ENCODE results near the gene DNAH14. TPM values are rescaled to one million over a fixed set of nuclear protein-coding genes. Genes with fewer than 3 reads are reported as not detected.

DNAH14 gene
- total and polyA plus RNA-seq, 10 of the 15 experiments (the other 5 are each of a cell fraction or from before 2014, with no cell fraction given) = 2.0 to 7.9 (median 4.8) TPM

DNA sequence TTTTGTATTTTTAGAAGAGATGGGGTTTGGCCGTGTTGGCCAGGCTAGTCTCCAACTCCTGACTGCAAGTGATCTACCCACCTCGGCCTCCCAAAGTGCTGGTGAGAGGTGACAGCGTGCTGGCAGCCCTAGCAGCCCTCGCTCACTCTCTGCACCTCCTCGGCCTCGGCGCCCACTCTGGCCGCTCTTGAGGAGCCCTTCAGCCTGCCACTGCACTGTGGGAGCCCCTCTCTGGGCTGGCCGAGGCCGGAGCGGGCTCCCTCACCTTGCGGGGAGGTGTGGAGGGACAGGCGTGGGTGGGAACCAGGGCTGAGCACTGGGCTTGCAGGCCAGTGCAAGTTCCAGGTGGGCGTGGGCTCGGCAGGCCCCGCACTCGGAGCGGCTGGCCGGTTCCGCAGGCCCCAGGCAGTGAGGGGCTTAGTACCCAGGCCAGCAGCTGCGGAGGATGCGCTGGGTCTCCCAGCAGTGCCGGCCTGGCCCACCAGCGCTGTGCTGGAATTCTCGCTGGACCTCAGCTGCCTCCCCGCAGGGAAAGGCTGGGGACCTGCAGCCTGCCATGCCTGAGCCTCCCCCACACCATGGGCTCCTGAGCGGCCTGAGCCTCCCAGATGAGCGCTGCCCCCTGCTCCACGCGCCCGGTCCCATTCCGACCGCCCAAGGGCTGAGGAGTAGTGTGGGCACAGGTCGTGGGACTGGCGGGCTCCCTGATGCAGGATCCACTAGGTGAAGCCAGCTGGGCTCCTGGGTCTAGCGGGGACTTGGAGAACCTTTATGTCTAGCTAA, 501.8 kb downstream of the DNAH14 start:
- WGBS (ENCODE audit: insufficient coverage, insufficient replicate concordance, low lambda C conversion rate, missing lambda C conversion rate) = 90% methylated on average over 36 of the region's 36 CpGs
- ChIA-PET SMC1A (ENCODE audit: uncharacterized antibody, unreplicated experiment) (interaction anchor here (1.8 to 8.1 kb wide), 2 partner anchors 9 to 12 kb away, joined by 6 to 108 read pairs; no protein-coding TSS in a partner anchor), POLR2A (interaction anchor here (0.6 to 1.3 kb wide), 3 partner anchors 9 to 1167 kb away, joined by 3 to 6 read pairs (median 4); no protein-coding TSS in a partner anchor), RAD21 (ENCODE audit: unreplicated experiment) (interaction anchor here (2.0 kb wide), 1 partner anchor 14 kb away, joined by 4 read pairs; no protein-coding TSS in a partner anchor), CTCF (interaction anchor here (6.9 kb wide), 1 partner anchor 10 kb away, joined by 53 read pairs; no protein-coding TSS in a partner anchor)
- Histone ChIP-seq H2AFZ (ENCODE audit: control insufficient read depth, low read depth, low read length) (no peak overlapping the region), H3K9me3 (replicated peaks; ENCODE audit: control insufficient read depth, insufficient read depth, low read length) (no peaks in the 10 kb centered on the region; the same call in 2 of the 3 replicates), H3K36me3 (ENCODE audit: control insufficient read depth in 2 of 2, insufficient read depth in 2 of 2, low read length in 1 of 2) (no peaks in the 10 kb centered on the region), H3K4me1 (ENCODE audit: control insufficient read depth, insufficient read depth, low read length) (peaks cover 10% of the 10 kb centered on the region), H3K4me3 (no peak overlapping the region), H3K27ac (ENCODE audit: control insufficient read depth, insufficient read depth) (no peak overlapping the region), H3K79me2 (ENCODE audit: control insufficient read depth, insufficient read depth, low read length) (peaks cover 16% of the 10 kb centered on the region), H3K9ac (ENCODE audit: control insufficient read depth, insufficient read depth, low read length) (no peak overlapping the region), H4K20me1 (ENCODE audit: control insufficient read depth, insufficient read depth) (no peaks in the 10 kb centered on the region), H3K27me3 (replicated peaks in 1 of 2; ENCODE audit: control insufficient read depth in 2 of 2, insufficient read depth in 2 of 2, low read length in 1 of 2) (no peaks in the 10 kb centered on the region), H3K4me2 (ENCODE audit: control insufficient read depth, insufficient read depth) (no peak overlapping the region)
- in situ Hi-C loops (cut with MboI) (no loop called here), intact Hi-C loops (cut with micrococcal nuclease; ENCODE audit: unreplicated experiment) (no loop called here)
- no TSS peak for BruUV-seq (replicated peaks)
- no peak for FAIRE-seq
- TF ChIP-seq DPF2 (IDR thresholded peaks at IDR 0.05) = no peak
- no peak for ATAC-seq
- no peak for DNase-seq (ENCODE audit: low read depth, low spot score)

GRCh38 chr1:225434046-225434445, 504.6 kb downstream of the DNAH14 start:
- TF ChIP-seq PAX8 (IDR thresholded peaks at IDR 0.05) = no peak
- no peak for TF ChIP-seq EZH2 (IDR thresholded peaks at IDR 0.05; ENCODE audit: borderline replicate concordance, control insufficient read depth, low read depth, low read length)
- no peak for TF ChIP-seq HCFC1 (IDR thresholded peaks at IDR 0.05; ENCODE audit: low read length)
- no peak for TF ChIP-seq LARP7 (IDR thresholded peaks at IDR 0.05)
- no peak for TF ChIP-seq ZNF622 (IDR thresholded peaks at IDR 0.05)
- FAIRE-seq (no peak), ATAC-seq (no peak), DNase-seq (ENCODE audit: low read depth, low spot score) (no peak)
- no peak overlapping the region for H3K4me2 ChIP-seq (ENCODE audit: control insufficient read depth, insufficient read depth)
- H3K9ac ChIP-seq (ENCODE audit: control insufficient read depth, insufficient read depth, low read length) = no peak overlapping the region
- H3K79me2 ChIP-seq (ENCODE audit: control insufficient read depth, insufficient read depth, low read length) = no peaks in the 10 kb centered on the region
- H3K27ac ChIP-seq (ENCODE audit: control insufficient read depth, insufficient read depth) = no peak overlapping the region
- no peak overlapping the region for H2AFZ ChIP-seq (ENCODE audit: control insufficient read depth, low read depth, low read length)
- H3K36me3 ChIP-seq (ENCODE audit: control insufficient read depth in 2 of 2, insufficient read depth in 2 of 2, low read length in 1 of 2) = no peaks in the 10 kb centered on the region
- ChIA-PET CTCF (interaction anchor here (1.3 to 6.9 kb wide), 2 partner anchors 7 to 10 kb away, joined by 4 to 53 read pairs; no protein-coding TSS in a partner anchor), POLR2A (interaction anchor here (1.1 kb wide), 1 partner anchor 15 kb away, joined by 3 read pairs; no protein-coding TSS in a partner anchor), RAD21 (ENCODE audit: unreplicated experiment) (no interaction called here), SMC1A (ENCODE audit: uncharacterized antibody, unreplicated experiment) (interaction anchor here (1.4 kb wide), 1 partner anchor 10 kb away, joined by 3 read pairs; no protein-coding TSS in a partner anchor)
- peaks cover 13% of the 10 kb centered on the region for H3K4me1 ChIP-seq (ENCODE audit: control insufficient read depth, insufficient read depth, low read length)
- in situ Hi-C loops (cut with MboI) = no loop called here
- no peaks in the 10 kb centered on the region; the same call in 2 of the 3 replicates for H3K9me3 ChIP-seq (replicated peaks; ENCODE audit: control insufficient read depth, insufficient read depth, low read length)
- H3K27me3 ChIP-seq (replicated peaks in 1 of 2; ENCODE audit: control insufficient read depth in 2 of 2, insufficient read depth in 2 of 2, low read length in 1 of 2) = no peaks in the 10 kb centered on the region
- H4K20me1 ChIP-seq (ENCODE audit: control insufficient read depth, insufficient read depth) = no peaks in the 10 kb centered on the region
- H3K4me3 ChIP-seq = no peak overlapping the region
- BruUV-seq (replicated peaks) = no TSS peak
- 74% methylated on average over 5 of the region's 5 CpGs for WGBS (ENCODE audit: insufficient coverage, insufficient replicate concordance, low lambda C conversion rate, missing lambda C conversion rate)
- intact Hi-C loops (cut with micrococcal nuclease; ENCODE audit: unreplicated experiment) = no loop called here

All from GM12878 (cell line).